HG03025 (cell line): ENCODE measurements around the gene SDF4.
A peak's percentile ranks its signal among the peaks of the same experiment; 100 is the strongest.

Experiments used
- ATAC-seq: cut with Tn5 transposase; IDR thresholded peaks from one replicate; pipeline ENCODE4 v1.9.1; 2021; ENCODE audit warnings: mild to moderate bottlenecking, moderate library complexity; ENCODE audit not compliant: unreplicated experiment, low FRiP score

Gene SDF4

DNA sequence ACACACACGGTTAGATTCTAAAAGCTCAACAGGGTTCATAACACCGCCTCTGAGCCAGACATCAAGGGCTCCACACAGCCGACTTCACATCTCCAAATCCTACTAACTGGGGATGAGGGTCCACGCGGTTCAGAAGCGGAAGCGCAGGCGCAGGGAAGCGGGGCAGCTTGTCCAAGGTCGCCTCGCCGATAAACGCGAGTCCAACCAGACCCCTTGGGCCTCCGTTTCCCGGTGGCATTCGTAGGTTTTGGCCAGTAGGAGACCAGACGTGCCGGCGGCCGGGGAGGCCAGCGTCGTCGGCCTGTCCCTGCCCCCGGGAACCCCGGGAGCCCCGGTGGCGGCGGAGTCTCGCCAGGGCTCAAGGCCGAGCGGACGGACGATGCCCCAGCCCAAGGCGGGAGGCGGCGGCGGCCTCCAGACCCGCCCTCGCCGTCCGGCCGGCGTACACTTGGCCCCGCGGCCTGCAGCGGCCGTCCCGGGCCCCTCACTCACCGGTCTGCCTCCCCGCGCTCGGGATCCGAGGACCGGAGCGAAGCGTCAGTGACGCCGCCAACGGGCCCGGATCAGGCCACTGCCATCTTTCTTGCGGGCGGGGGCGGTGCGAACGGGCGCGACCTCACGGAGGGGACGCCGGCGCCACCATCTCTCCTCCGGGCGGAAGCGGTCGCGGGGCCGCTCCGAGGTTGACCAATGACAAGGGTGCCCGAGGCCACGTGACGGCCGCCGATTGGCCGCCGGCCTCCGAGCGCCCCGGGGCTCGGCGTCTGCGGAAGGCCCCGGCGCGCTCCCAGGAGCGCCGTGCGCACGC is at the start of gene SDF4:
SDF4 (minus strand) TSS at position 602 of the 808 bp plus-strand sequence. CDS start 3,229 bp downstream, outside the sequence.
- peak; percentile 70 for ATAC-seq

DNA sequence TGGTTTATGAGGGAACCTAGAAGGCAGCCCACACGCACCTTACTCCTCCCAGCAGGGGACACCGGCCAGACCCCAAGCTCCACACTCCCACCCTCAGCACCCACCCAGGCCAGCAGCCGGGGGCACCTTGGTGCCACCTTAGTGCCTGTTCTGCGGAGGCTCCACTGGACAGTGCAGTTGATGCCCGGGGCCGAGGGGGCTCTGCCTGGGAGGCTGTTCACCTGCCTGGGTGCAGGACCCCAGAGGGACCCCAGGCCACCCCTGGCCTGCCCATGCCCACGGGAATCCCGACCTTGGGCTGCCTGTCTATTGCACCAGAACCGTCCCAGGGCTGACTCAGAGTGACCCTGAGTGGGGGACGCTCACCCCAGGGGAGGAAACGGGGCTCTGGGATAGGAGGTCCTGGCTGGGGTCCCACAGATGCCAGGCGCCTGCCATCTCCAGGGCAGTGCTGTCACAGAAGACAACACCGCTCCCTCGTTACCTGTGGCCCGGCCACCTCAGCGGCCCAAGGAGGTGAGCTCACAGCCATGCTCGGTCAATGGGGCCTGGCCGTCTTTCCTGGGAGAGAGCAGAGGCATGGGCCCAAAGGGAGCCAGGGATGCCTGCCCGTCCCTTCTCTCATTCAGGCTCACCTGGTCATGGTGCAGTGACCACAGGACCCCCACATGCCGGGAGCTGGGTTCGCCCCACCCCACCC is 49.1 kb upstream of the SDF4 start:
- ATAC-seq = no peak

GRCh38 chr1:1279028-1279427 is 47.2 kb upstream of the SDF4 start:
- no peak for ATAC-seq

DNA sequence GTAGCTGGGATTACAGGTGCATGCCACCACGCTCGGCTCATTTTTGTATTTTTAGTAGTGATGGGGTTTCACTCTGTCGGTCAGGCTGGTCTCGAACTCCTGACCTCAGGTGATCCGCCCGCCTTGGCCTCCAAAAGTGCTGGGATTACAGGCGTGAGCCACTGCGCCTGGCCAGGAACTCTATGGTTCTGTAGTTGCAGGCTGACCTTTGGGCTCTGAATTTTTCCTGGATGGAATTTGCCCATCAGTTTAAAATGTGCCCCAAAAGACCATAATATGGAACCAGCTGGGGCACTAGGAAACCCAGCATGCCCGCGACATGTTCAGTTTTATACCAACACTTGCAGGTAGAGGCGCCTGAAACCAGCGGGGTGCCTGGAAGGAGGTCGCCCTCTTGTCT is 46.8 kb upstream of the SDF4 start:
- ATAC-seq = no peak

DNA sequence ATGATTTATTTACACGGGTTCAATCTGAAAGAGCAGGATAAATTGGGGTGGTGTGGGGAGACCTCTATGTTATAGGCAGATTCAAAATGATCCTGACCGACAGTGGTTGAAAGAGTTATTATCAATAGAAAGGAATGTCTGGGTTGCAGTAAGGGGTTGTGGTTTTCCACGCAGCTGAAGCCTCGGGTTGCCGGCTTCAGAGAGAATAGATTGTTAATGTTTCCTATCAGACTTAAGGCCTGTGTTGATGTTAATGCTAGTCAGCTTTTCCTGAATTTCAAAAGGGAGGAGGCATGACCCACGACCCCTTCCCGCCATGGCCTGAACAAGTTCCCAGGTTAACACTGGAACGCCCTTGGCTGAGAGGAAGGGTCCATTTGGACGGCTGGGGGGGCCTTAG is 44.0 kb upstream of the SDF4 start:
- ATAC-seq = no peak

DNA sequence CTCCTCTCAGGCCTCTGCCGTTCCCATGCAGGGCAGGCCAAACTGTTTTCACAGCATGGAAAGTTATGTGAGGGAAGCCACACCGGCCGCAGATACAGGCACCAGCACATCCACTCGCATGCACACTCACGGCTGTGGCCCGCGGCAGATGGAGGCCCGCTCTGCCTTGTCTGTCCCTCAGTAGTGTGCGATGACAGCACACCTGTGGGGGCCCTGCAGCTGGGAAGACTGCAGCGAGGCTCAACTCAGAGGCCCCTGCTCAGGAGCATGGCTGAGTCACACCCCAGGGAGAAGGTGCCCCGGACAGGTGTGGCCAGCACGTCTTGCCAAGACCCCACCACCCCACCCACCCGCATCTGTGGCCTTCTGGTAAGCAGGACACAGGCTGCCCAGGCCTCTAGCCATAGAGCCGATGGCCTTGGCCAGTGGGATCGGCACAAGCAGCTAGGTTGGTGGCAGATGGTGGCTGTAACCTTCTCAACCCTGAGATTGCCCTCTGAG is 43.2 kb upstream of the SDF4 start:
- ATAC-seq = no peak

DNA sequence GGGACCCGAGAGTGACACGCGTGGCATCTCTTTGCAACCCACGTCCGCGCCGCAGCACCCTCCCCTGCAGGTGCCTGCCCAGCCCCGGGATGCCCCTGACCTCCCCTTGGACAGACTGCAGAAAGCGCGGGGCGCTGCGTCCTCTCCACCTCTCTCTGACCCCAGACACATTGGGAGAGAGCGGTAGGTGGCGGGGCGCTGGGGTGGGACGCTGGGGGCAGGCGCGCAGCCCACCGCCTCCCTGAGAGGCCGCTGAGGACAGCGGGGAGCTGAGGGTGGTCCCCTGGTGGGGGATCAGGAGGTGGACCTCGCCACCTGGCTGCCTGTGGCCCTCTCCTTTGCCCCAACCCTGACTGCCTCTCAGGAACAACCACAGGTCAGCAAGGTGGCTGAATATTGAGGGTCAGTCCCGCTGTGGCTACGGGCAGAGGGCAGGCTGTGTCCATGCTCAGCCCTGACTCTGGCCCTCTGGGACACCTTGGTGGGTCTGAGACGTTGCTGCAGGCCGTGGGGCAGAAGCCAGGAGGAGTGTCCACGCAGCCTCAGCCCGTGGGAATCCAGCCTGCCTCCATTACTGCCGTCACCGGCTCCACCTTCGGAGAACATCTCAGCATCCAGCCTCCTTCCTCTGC is 42.6 kb upstream of the SDF4 start:
- ATAC-seq = peak; percentile 4

- peak; percentile 77 for ATAC-seq
These were observed 41.9 kb upstream of the SDF4 start, which contains the start of gene UBE2J2 for GRCh38 chr1:1273512-1274298. Gene UBE2J2, minus strand, starts transcription at chr1:1273854. Its CDS starts 5,862 bp downstream, at chr1:1267992.

- peak; percentile 20 for ATAC-seq
These were observed 41.4 kb upstream of the SDF4 start for GRCh38 chr1:1273209-1273511.

DNA sequence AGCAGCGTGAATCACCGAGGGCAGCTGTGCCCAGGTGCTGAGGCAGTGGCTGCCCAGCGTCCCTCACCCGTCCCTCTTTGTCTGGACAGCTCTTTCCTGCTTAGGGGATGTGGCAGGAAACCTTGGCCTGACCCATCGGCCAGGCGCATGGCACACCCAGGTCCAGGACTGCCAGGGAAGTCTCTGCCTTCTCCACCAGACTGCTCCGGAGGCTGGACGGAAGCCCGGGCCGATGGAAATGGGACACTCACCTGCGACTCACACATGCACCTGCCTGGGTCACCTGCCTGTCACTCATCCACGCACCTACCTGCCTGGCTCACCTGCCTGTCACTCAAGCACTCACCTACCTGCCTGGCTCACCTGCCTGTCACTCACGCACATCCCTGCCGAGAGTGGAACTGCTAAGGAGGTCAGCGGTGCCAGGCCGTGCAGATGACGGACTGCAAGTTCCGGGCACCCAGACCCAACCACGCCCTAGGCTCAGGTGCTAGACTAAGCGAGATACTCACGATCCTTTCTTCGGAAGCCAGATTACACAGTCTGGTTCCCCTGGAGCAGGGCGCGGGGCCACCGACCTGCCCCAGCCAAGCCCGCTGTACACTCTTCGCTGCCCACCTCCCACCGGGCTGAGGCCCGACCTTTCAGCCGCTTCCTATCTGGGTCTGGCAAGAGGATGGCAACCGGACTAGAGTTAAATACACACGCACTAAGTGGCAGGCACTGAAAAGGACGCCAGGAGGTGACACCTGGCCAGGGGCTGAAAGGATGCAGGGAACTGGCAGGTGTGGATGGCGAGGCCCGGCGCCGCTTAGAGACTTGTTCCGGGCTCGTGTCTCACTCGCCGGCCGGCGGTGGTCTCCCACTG is 40.8 kb upstream of the SDF4 start:
- no peak for ATAC-seq

DNA sequence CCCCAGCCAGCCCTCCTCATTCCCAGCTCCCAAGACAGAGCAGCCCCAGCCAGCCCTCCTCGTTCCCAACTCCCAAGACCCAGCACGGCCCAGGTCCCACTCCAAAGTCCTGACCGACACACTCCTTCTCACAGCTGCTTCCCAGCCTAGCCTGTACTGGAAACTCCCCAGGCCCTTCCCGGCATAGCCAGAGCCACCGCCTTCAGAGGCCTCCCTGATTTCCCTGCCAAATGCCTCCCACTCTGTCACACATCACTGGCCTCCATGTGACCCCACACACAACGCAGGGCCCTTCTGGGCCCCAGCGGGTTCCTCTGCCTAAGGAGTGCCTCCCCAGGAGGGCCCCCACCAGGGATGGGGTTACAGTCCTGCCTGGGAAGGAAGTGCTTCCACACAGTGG is 39.0 kb upstream of the SDF4 start:
- ATAC-seq = no peak

- no peak for ATAC-seq
These were observed 36.5 kb upstream of the SDF4 start for GRCh38 chr1:1268284-1268682.

- ATAC-seq = no peak
These were observed 35.9 kb upstream of the SDF4 start for GRCh38 chr1:1267488-1268283.

- no peak for ATAC-seq
These were observed 33.1 kb upstream of the SDF4 start for GRCh38 chr1:1264868-1265272.

GRCh38 chr1:1264026-1264425 is 32.2 kb upstream of the SDF4 start:
- ATAC-seq = no peak

DNA sequence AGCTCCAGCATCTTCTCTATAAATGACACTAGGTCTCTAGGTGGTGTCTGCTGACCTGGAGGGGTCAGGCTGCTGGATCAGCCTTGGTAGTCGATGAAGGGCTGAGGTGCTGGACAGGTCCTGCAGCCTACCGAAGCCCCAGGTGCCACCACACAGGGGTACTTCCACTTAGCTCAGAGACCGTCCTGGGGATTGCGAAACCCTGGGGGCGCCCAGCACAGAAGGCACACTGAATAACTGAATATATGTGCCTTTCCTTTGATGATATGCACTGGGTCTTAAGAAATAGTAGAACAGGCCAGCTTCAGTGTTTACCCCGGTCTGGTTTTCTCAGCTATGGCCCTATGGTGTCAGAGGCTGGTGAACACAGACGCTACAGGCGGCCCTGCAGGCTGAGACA is 31.0 kb upstream of the SDF4 start:
- no peak for ATAC-seq

DNA sequence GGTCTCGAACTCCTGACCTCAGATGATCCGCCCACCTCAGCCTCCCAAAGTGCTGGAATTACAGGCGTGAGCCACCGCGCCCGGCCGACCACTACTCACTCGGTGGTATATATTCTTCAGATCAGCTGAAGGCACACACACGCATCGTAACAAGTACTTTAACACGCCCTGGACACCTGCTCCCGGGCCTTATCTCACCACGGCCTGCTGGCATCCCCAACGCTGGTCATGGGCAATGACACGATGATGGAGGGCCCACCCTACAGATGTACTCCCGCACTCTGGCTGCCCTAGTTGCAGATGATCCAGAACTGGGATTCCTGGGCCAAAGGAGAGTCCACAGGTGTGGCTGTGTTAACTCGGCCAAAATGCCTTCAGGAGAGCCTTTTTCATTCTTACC is 30.3 kb upstream of the SDF4 start:
- ATAC-seq = no peak

DNA sequence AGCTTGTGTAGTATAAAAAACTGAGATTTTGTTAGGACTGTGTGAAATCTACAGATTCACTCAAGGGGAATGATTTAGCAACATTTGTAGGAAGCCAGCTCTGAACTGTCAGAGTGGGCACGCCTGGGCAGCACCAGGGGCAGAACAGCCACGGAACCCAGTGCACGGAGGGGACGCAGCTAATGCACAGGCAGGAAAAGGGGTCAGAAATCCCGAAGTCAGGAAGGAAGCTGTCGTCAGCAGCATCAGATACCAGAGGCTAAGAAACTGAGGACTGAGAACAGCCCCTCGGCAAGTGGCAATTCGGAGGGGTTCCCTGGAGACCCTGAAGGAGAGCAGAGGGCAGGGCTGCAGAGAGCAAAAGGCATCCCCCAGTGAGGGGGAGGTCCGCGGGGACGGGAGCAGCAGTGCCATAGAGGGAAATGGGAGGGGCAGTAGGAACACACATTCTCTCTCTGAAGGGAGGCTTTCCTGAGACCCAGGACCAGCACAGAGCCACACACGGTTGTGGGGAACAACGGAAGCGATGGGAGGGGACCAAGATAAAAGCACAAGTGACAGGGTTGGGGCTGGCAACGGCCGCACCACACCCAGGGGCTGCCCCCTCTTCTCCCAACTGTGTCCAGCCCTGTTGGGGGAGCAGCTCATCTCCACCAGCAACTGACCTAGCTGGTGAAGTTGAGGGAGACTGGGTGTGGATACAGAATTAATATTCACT is 29.2 kb upstream of the SDF4 start:
- ATAC-seq = no peak
